HepG2 (cell line): ENCODE measurements around the gene BORCS5. TPM values are rescaled to one million over a fixed set of nuclear protein-coding genes. Genes with fewer than 3 reads are reported as not detected.

Experiments
- DNMT3B ChIP-seq: conservative IDR thresholded peaks from 2 replicates; pipeline ENCODE4 v1.6.1; 2016; ENCODE audit warnings: missing biosample characterization, control low read depth
- FOXC1 ChIP-seq: sonication (generic); formaldehyde crosslinking; IDR thresholded peaks from 2 replicates; pipeline ENCODE4 v1.8.0; 2022; ENCODE audit warnings: mild to moderate bottlenecking, missing genetic modification reagents, borderline replicate concordance
- GATA4 ChIP-seq: sonication (generic); IDR thresholded peaks from 2 replicates; pipeline ENCODE4 v1.6.1; 2016; ENCODE audit warnings: antibody characterized with exemption, low read depth, borderline replicate concordance
- KLF12 ChIP-seq: sonication (generic); formaldehyde crosslinking; IDR thresholded peaks from 2 replicates; pipeline ENCODE4 v1.4.0; 2020; ENCODE audit warnings: missing genetic modification reagents, borderline replicate concordance
- MEF2D ChIP-seq: sonication (generic); formaldehyde crosslinking; IDR thresholded peaks from 2 replicates; pipeline ENCODE4 v1.5.1; 2020; ENCODE audit warnings: mild to moderate bottlenecking, missing genetic modification reagents
- MXI1 ChIP-seq: IDR thresholded peaks from 3 replicates; pipeline ENCODE4 v1.6.1; 2012; ENCODE audit warnings: low read depth, low read length, inconsistent platforms, borderline replicate concordance
- SCMH1 ChIP-seq: sonication (generic); formaldehyde crosslinking; IDR thresholded peaks from 2 replicates; pipeline ENCODE4 v1.9.0; 2021; ENCODE audit warnings: missing genetic modification reagents, mild to moderate bottlenecking, borderline replicate concordance
- TARDBP ChIP-seq: sonication (generic); formaldehyde crosslinking; IDR thresholded peaks from 2 replicates; pipeline ENCODE4 v1.8.0; 2022; ENCODE audit warnings: mild to moderate bottlenecking, missing genetic modification reagents
- ZNF329 ChIP-seq: sonication (generic); formaldehyde crosslinking; IDR thresholded peaks from 2 replicates; pipeline ENCODE4 v1.9.0; 2021; ENCODE audit warnings: low read depth, mild to moderate bottlenecking, missing genetic modification reagents
- ZNF354B ChIP-seq: sonication (generic); formaldehyde crosslinking; IDR thresholded peaks from 2 replicates; pipeline ENCODE4 v1.8.0; 2022; ENCODE audit warnings: mild to moderate bottlenecking, missing genetic modification reagents
- ZNF550 ChIP-seq: sonication (generic); formaldehyde crosslinking; IDR thresholded peaks from 2 replicates; pipeline ENCODE4 v1.4.0; 2020; ENCODE audit warnings: mild to moderate bottlenecking, missing genetic modification reagents, borderline replicate concordance
- ZNF616 ChIP-seq: sonication (generic); formaldehyde crosslinking; IDR thresholded peaks from 2 replicates; pipeline ENCODE4 v1.5.0; 2020; ENCODE audit warnings: low read depth, mild to moderate bottlenecking, missing genetic modification reagents
- ZNF652 ChIP-seq: IDR thresholded peaks from 2 replicates; pipeline ENCODE4 v1.6.1; 2016; ENCODE audit warnings: low read depth, borderline replicate concordance
- ZNF777 ChIP-seq: sonication (generic); formaldehyde crosslinking; IDR thresholded peaks from 2 replicates; pipeline ENCODE4 v1.4.0; 2020; ENCODE audit warnings: missing genetic modification reagents
- polyA plus RNA-seq, 8 experiments: library from polyadenylated mRNA; depleted of rRNA in 3 of 8; stranded (reverse) in 7 of 8; unstranded in 1 of 8; fragments of >200 nt; fragmentation: Illumina TruSeq in 4 of 8; extraction: Trizol in 4 of 8; gene quantifications; 2 replicates each; pipeline versions ENCODE4 v1.2.1 to v1.2.3, GENCODE V29; 2011 to 2016; ENCODE audit warnings: low read depth in 4 of 8, missing spikeins in 1 of 8, mixed read lengths in 1 of 8; ENCODE audit not compliant: insufficient read depth in 1 of 8
- total RNA-seq, 5 experiments: library from RNA; depleted of rRNA; stranded (reverse); fragments of >200 nt; fragmentation: Illumina TruSeq; extraction: Trizol; gene quantifications; 2 replicates each; pipeline ENCODE4 v1.2.3, GENCODE V29; 2016; ENCODE audit warnings: low read depth in 1 of 5
- TF ChIP-seq, protein P1 (sequence below): IDR thresholded peaks from 2 replicates; pipeline ENCODE4 v1.6.1; 2016; ENCODE audit warnings: low read depth, control low read depth
- TF ChIP-seq, protein P2 (sequence below): sonication (generic); formaldehyde crosslinking; IDR thresholded peaks from 2 replicates; pipeline ENCODE4 v1.8.0; 2022; ENCODE audit warnings: missing genetic modification reagents, mild to moderate bottlenecking, inconsistent platforms, borderline replicate concordance
- TF ChIP-seq, protein P3 (sequence below): sonication (generic); formaldehyde crosslinking; IDR thresholded peaks from 2 replicates; pipeline ENCODE4 v1.8.1; 2023; ENCODE audit warnings: mild to moderate bottlenecking, missing genetic modification reagents
- TF ChIP-seq, protein P4 (sequence below): sonication (generic); formaldehyde crosslinking; IDR thresholded peaks from 2 replicates; pipeline ENCODE4 v1.4.0; 2020; ENCODE audit warnings: missing genetic modification reagents, borderline replicate concordance
- TF ChIP-seq, protein P5 (sequence below): sonication (generic); formaldehyde crosslinking; conservative IDR thresholded peaks from 2 replicates; pipeline ENCODE4 v1.8.0; 2022; ENCODE audit warnings: mild to moderate bottlenecking, moderate library complexity, missing genetic modification reagents

BORCS5 gene
- total and polyA plus RNA-seq, 2 of the 13 experiments (the other 11 are each of a cell fraction or from before 2014, with no cell fraction given), result 3.9 to 4.7 TPM

DNA sequence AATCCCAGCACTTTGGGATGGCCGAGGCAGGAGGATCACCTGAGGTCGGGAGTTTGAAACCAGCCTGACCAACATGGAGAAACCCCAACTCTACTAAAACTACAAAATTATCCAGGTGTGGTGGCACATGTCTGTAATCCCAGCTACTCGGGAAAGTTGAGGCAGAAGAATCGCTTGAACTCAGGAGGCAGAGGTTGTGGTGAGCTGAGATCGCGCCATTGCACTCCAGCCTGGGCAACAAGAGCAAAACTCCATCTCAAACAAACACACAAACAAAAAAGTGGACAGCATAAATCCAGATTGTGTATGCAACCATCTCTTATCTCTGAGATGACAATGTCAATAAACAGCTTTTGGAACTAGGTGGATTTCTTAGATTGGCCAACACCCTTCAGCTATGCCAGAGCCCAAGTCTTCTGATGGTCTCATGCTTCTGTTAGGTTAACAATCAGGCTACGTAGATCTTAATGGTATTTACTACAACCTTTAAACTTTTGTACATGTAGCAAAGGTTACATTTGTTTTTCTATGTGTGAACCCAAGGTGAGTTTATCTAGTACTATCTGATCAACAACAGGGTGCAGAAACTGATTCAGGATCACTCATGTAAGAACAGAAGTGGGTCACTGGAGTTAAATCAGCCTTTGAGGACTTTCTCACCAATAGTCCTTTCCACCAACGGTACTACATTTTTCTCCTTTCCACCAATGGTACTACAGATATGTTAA lies 132.1 kb downstream of the BORCS5 start (continued):
- TF ChIP-seq, protein P1, sequence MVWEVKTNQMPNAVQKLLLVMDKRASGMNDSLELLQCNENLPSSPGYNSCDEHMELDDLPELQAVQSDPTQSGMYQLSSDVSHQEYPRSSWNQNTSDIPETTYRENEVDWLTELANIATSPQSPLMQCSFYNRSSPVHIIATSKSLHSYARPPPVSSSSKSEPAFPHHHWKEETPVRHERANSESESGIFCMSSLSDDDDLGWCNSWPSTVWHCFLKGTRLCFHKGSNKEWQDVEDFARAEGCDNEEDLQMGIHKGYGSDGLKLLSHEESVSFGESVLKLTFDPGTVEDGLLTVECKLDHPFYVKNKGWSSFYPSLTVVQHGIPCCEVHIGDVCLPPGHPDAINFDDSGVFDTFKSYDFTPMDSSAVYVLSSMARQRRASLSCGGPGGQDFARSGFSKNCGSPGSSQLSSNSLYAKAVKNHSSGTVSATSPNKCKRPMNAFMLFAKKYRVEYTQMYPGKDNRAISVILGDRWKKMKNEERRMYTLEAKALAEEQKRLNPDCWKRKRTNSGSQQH, result no peak
- TF ChIP-seq GATA4 (peak; percentile 60; the same call in 1 of the 2 replicates), MXI1 (no peak; the same call in 2 of the 3 replicates), TARDBP (CRISPR knock-in tag) (no peak; the same call in 1 of the 2 replicates), ZNF777 (CRISPR knock-in tag) (no peak), ZNF354B (CRISPR knock-in tag) (no peak), KLF12 (CRISPR knock-in tag) (no peak), ZNF550 (CRISPR knock-in tag) (no peak), ZNF329 (no peak), ZNF616 (CRISPR knock-in tag) (no peak), FOXC1 (CRISPR knock-in tag) (no peak), MEF2D (CRISPR knock-in tag) (peak; percentile 66; the same call in 1 of the 2 replicates), DNMT3B (CRISPR knock-in tag) (no peak), SCMH1 (CRISPR knock-in tag) (no peak), ZNF652 (CRISPR knock-in tag) (no peak; the same call in 1 of the 2 replicates)
- TF ChIP-seq, protein P2, sequence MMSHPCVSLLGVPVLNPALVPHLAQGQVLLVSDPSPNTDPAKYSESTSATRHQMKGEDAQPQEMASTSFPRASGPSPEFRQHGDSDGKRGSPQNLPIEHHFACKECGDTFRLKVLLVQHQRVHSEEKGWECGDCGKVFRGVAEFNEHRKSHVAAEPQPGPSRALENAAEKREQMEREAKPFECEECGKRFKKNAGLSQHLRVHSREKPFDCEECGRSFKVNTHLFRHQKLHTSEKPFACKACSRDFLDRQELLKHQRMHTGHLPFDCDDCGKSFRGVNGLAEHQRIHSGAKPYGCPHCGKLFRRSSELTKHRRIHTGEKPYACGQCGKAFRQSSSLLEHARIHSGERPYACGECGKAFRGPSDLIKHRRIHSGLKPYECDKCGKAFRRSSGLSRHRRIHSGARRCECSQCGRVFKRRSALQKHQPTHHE (CRISPR knock-in tag), result no peak
- TF ChIP-seq, protein P3, sequence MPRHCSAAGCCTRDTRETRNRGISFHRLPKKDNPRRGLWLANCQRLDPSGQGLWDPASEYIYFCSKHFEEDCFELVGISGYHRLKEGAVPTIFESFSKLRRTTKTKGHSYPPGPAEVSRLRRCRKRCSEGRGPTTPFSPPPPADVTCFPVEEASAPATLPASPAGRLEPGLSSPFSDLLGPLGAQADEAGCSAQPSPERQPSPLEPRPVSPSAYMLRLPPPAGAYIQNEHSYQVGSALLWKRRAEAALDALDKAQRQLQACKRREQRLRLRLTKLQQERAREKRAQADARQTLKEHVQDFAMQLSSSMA (CRISPR knock-in tag), result no peak
- TF ChIP-seq, protein P4, sequence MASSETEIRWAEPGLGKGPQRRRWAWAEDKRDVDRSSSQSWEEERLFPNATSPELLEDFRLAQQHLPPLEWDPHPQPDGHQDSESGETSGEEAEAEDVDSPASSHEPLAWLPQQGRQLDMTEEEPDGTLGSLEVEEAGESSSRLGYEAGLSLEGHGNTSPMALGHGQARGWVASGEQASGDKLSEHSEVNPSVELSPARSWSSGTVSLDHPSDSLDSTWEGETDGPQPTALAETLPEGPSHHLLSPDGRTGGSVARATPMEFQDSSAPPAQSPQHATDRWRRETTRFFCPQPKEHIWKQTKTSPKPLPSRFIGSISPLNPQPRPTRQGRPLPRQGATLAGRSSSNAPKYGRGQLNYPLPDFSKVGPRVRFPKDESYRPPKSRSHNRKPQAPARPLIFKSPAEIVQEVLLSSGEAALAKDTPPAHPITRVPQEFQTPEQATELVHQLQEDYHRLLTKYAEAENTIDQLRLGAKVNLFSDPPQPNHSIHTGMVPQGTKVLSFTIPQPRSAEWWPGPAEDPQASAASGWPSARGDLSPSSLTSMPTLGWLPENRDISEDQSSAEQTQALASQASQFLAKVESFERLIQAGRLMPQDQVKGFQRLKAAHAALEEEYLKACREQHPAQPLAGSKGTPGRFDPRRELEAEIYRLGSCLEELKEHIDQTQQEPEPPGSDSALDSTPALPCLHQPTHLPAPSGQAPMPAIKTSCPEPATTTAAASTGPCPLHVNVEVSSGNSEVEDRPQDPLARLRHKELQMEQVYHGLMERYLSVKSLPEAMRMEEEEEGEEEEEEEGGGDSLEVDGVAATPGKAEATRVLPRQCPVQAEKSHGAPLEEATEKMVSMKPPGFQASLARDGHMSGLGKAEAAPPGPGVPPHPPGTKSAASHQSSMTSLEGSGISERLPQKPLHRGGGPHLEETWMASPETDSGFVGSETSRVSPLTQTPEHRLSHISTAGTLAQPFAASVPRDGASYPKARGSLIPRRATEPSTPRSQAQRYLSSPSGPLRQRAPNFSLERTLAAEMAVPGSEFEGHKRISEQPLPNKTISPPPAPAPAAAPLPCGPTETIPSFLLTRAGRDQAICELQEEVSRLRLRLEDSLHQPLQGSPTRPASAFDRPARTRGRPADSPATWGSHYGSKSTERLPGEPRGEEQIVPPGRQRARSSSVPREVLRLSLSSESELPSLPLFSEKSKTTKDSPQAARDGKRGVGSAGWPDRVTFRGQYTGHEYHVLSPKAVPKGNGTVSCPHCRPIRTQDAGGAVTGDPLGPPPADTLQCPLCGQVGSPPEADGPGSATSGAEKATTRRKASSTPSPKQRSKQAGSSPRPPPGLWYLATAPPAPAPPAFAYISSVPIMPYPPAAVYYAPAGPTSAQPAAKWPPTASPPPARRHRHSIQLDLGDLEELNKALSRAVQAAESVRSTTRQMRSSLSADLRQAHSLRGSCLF, result no peak
- TF ChIP-seq, protein P5, sequence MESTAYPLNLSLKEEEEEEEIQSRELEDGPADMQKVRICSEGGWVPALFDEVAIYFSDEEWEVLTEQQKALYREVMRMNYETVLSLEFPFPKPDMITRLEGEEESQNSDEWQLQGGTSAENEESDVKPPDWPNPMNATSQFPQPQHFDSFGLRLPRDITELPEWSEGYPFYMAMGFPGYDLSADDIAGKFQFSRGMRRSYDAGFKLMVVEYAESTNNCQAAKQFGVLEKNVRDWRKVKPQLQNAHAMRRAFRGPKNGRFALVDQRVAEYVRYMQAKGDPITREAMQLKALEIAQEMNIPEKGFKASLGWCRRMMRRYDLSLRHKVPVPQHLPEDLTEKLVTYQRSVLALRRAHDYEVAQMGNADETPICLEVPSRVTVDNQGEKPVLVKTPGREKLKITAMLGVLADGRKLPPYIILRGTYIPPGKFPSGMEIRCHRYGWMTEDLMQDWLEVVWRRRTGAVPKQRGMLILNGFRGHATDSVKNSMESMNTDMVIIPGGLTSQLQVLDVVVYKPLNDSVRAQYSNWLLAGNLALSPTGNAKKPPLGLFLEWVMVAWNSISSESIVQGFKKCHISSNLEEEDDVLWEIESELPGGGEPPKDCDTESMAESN (CRISPR knock-in tag), result no peak
